ENCODE measurements around the gene TMEFF2. TPM values are rescaled to one million over a fixed set of nuclear protein-coding genes. Genes with fewer than 3 reads are reported as not detected.

The TMEFF2 gene
- total RNA-seq, 6 experiments from 2014 or later = 0.18 to 0.25 (median 0.22) TPM; not detected in 3

- H3K27me3 Mint-ChIP-seq (ENCODE audit: insufficient read depth) = no peaks in the 10 kb centered on the region; the same call in 1 of the 2 replicates
- no peak for DNase-seq
- H3K9me3 Mint-ChIP-seq = no peaks in the 10 kb centered on the region
- no peak overlapping the region for H3K27ac Mint-ChIP-seq
- TF ChIP-seq CTCF (IDR thresholded peaks at IDR 0.05) = no peak
- H3K4me3 Mint-ChIP-seq = no peak overlapping the region
- H3K36me3 Mint-ChIP-seq (ENCODE audit: low read depth) = no peaks in the 10 kb centered on the region
- H3K4me1 Mint-ChIP-seq (ENCODE audit: low read depth) = no peaks in the 10 kb centered on the region
Measured at GRCh38 chr2:192206399-192206798, 11.7 kb upstream of the TMEFF2 start.

GRCh38 chr2:192203876-192204275 lies 9.1 kb upstream of the TMEFF2 start:
- no peak for TF ChIP-seq CTCF (IDR thresholded peaks at IDR 0.05)
- Mint-ChIP-seq H3K9me3 (no peaks in the 10 kb centered on the region), H3K4me3 (no peak overlapping the region), H3K27me3 (ENCODE audit: insufficient read depth) (no peaks in the 10 kb centered on the region; the same call in 1 of the 2 replicates), H3K36me3 (ENCODE audit: low read depth) (no peaks in the 10 kb centered on the region), H3K27ac (no peak overlapping the region), H3K4me1 (ENCODE audit: low read depth) (no peaks in the 10 kb centered on the region)
- no peak for DNase-seq

- H3K4me1 Mint-ChIP-seq (ENCODE audit: low read depth) = no peaks in the 10 kb centered on the region
- H3K27me3 Mint-ChIP-seq (ENCODE audit: insufficient read depth) = no peaks in the 10 kb centered on the region; the same call in 1 of the 2 replicates
- H3K36me3 Mint-ChIP-seq (ENCODE audit: low read depth) = no peaks in the 10 kb centered on the region
- H3K9me3 Mint-ChIP-seq = no peaks in the 10 kb centered on the region
- H3K4me3 Mint-ChIP-seq = no peak overlapping the region
- no peak for DNase-seq
- no peak overlapping the region for H3K27ac Mint-ChIP-seq
- no peak for TF ChIP-seq CTCF (IDR thresholded peaks at IDR 0.05)
Measured at GRCh38 chr2:192202373-192202772, 7.6 kb upstream of the TMEFF2 start.

- peaks cover 8% of the 10 kb centered on the region for H3K4me1 Mint-ChIP-seq (ENCODE audit: low read depth)
- no peak overlapping the region for H3K27ac Mint-ChIP-seq
- no peaks in the 10 kb centered on the region for H3K36me3 Mint-ChIP-seq (ENCODE audit: low read depth)
- H3K27me3 Mint-ChIP-seq (ENCODE audit: insufficient read depth) = peaks cover 6% of the 10 kb centered on the region
- DNase-seq = no peak
- no peaks in the 10 kb centered on the region for H3K9me3 Mint-ChIP-seq
- H3K4me3 Mint-ChIP-seq = no peak overlapping the region
- no peak for TF ChIP-seq CTCF (IDR thresholded peaks at IDR 0.05)
Measured at GRCh38 chr2:192201116-192201515, 6.4 kb upstream of the TMEFF2 start.

GRCh38 chr2:192197357-192197756 lies 2.6 kb upstream of the TMEFF2 start:
- no peak overlapping the region for H3K27ac Mint-ChIP-seq
- no peaks in the 10 kb centered on the region for H3K9me3 Mint-ChIP-seq
- peak; percentile 52; the same call in 1 of the 2 replicates for TF ChIP-seq CTCF (IDR thresholded peaks at IDR 0.05)
- H3K4me3 Mint-ChIP-seq = no peak overlapping the region
- H3K36me3 Mint-ChIP-seq (ENCODE audit: low read depth) = no peaks in the 10 kb centered on the region
- DNase-seq = no peak
- peaks cover 39% of the 10 kb centered on the region for H3K27me3 Mint-ChIP-seq (ENCODE audit: insufficient read depth)
- peaks cover 18% of the 10 kb centered on the region for H3K4me1 Mint-ChIP-seq (ENCODE audit: low read depth)
